Peyer's patch (tissue), 4 donors: ENCODE results near the gene CCDC88C.

Experiments
- POLR2A ChIP-seq, 2 donors: fragments of 450-650 bp; IDR thresholded peaks; one replicate each; pipeline ENCODE4 v1.5.1; 2017; ENCODE audit warnings: antibody characterized with exemption in 2 of 2, mild to moderate bottlenecking in 2 of 2, moderate library complexity in 2 of 2
- TF ChIP-seq, protein P1 (sequence below), 6 experiments: fragments of 450-650 bp in 4 of 6; fragments of 200-600 bp in 2 of 6; sonication (generic) in 1 of 6; IDR thresholded peaks; one replicate each; pipeline ENCODE4 v1.5.1; 2017 to 2019; ENCODE audit warnings: antibody characterized with exemption in 6 of 6, mild to moderate bottlenecking in 3 of 6, moderate library complexity in 1 of 6

DNA sequence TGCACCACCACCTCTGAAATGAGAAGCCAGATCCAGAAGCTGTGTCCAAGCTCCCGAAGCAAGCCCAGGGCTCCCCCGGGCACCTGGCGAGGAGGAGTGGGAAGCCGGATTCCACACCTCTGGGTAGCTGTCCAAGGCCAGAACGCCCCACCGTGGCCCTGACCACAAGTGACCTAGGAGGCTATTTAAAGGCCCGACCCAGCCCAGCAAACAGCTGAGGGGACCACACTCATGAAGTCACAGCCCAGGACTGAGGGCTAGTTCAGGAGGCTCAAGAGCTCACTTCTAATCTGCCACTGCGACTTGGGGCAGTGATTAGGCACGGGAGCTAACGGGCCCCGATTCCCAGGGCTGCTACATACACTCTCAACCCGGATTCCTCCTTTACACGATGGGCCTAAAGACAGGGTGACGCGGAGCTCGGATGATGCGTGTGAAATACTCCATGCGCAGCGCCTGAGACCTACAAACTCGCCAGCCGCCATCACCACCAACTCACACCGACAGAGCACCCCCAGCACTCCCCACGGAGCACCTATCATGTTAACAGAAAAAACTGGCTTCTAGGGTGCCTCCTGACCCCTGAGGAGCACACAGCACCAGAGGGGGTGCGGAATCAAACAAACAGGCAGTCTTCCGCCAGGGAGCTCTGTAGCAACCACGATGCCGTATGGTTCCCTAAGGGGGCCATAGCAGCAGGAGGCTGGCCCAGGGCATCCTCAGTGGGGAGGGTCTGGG is 89.1 kb downstream of the CCDC88C start:
- TF ChIP-seq, protein P1, sequence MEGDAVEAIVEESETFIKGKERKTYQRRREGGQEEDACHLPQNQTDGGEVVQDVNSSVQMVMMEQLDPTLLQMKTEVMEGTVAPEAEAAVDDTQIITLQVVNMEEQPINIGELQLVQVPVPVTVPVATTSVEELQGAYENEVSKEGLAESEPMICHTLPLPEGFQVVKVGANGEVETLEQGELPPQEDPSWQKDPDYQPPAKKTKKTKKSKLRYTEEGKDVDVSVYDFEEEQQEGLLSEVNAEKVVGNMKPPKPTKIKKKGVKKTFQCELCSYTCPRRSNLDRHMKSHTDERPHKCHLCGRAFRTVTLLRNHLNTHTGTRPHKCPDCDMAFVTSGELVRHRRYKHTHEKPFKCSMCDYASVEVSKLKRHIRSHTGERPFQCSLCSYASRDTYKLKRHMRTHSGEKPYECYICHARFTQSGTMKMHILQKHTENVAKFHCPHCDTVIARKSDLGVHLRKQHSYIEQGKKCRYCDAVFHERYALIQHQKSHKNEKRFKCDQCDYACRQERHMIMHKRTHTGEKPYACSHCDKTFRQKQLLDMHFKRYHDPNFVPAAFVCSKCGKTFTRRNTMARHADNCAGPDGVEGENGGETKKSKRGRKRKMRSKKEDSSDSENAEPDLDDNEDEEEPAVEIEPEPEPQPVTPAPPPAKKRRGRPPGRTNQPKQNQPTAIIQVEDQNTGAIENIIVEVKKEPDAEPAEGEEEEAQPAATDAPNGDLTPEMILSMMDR (IDR thresholded peaks at IDR 0.05), result no peak
- no peak for TF ChIP-seq POLR2A (IDR thresholded peaks at IDR 0.05)
